Thoracic aorta (tissue), 2 donors: ENCODE results near the gene ITPR3. TPM values are rescaled to one million over a fixed set of nuclear protein-coding genes. Genes with fewer than 3 reads are reported as not detected.

ENCODE experiments used
- ATAC-seq: fragments of 150-250 bp; one replicate; pipeline ENCODE4 v1.8.0; 2017; ENCODE audit warnings: low read depth; ENCODE audit not compliant: insufficient number of reproducible peaks, low FRiP score
- DNase-seq: peaks from one replicate; pipeline ENCODE4 v3.0.0-alpha.2; 2020; ENCODE audit warnings: low spot score
- H3K27ac ChIP-seq, 2 donors: fragments of 200-600 bp; sonication (generic); 1 replicate in 1 of 2; 2 replicates in 1 of 2; pipeline ENCODE4 v1.5.1; 2016; ENCODE audit warnings: mild to moderate bottlenecking in 2 of 2, moderate library complexity in 2 of 2
- H3K27me3 ChIP-seq: fragments of 200-600 bp; sonication (generic); replicated peaks from 2 replicates; pipeline ENCODE4 v1.6.0; 2016; ENCODE audit warnings: mild to moderate bottlenecking; ENCODE audit not compliant: insufficient read depth
- H3K36me3 ChIP-seq: fragments of 200-600 bp; sonication (generic); one replicate; pipeline ENCODE4 v1.5.1; 2016
- H3K4me1 ChIP-seq, 2 donors: fragments of 200-600 bp; sonication (generic); 1 replicate in 1 of 2; 2 replicates in 1 of 2; pipeline versions ENCODE4 v1.5.1 to v1.6.0; 2016; ENCODE audit warnings: low read depth in 2 of 2, mild to moderate bottlenecking in 1 of 2; ENCODE audit not compliant: control insufficient read depth in 1 of 2
- H3K4me3 ChIP-seq: fragments of 200-600 bp; sonication (generic); 2 replicates; pipeline ENCODE4 v1.5.1; 2016; ENCODE audit warnings: mild to moderate bottlenecking
- H3K9me3 ChIP-seq: fragments of 200-600 bp; sonication (generic); 2 replicates; pipeline ENCODE4 v1.5.1; 2016
- CTCF ChIP-seq: fragments of 200-600 bp; sonication (generic); IDR thresholded peaks from one replicate; pipeline ENCODE4 v1.5.1; 2019; ENCODE audit warnings: antibody characterized with exemption
- total RNA-seq, 2 donors: library from RNA; depleted of rRNA; stranded (reverse); fragments of >200 nt; gene quantifications; one replicate each; pipeline versions ENCODE4 v1.1.0 to v1.2.3, GENCODE V29; 2016

The ITPR3 gene
- total RNA-seq, 2 donors from 2014 or later: 15.2 to 21.2 TPM

GRCh38 chr6:33606642-33607041 lies 14.5 kb upstream of the ITPR3 start:
- no peaks in the 10 kb centered on the region for H3K36me3 ChIP-seq
- H3K4me1 ChIP-seq: no peaks in the 10 kb centered on the region
- no peaks in the 10 kb centered on the region for H3K27me3 ChIP-seq
- H3K9me3 ChIP-seq: peaks cover 6% of the 10 kb centered on the region
- ATAC-seq (no peak), DNase-seq (no peak)
- no peak overlapping the region for H3K27ac ChIP-seq
- H3K4me3 ChIP-seq: no peak overlapping the region
- TF ChIP-seq CTCF: no peak

GRCh38 chr6:33607126-33607783 lies 13.9 kb upstream of the ITPR3 start:
- H3K4me1 ChIP-seq: no peaks in the 10 kb centered on the region
- H3K36me3 ChIP-seq: no peaks in the 10 kb centered on the region
- DNase-seq: no peak
- H3K27ac ChIP-seq: no peak overlapping the region
- H3K9me3 ChIP-seq: peaks cover 6% of the 10 kb centered on the region
- H3K27me3 ChIP-seq: no peaks in the 10 kb centered on the region
- no peak overlapping the region for H3K4me3 ChIP-seq
- no peak for TF ChIP-seq CTCF
- no peak for ATAC-seq

GRCh38 chr6:33607784-33608161 lies 13.3 kb upstream of the ITPR3 start:
- DNase-seq (no peak), ATAC-seq (no peak)
- Histone ChIP-seq H3K27ac (no peak overlapping the region), H3K4me1 (no peaks in the 10 kb centered on the region), H3K36me3 (no peaks in the 10 kb centered on the region), H3K4me3 (no peak overlapping the region), H3K27me3 (no peaks in the 10 kb centered on the region), H3K9me3 (peaks cover 6% of the 10 kb centered on the region)
- no peak for TF ChIP-seq CTCF

GRCh38 chr6:33609019-33609418 lies 12.1 kb upstream of the ITPR3 start:
- Histone ChIP-seq H3K4me3 (no peak overlapping the region), H3K9me3 (peaks cover 6% of the 10 kb centered on the region), H3K36me3 (no peaks in the 10 kb centered on the region), H3K27me3 (no peaks in the 10 kb centered on the region), H3K27ac (no peak overlapping the region), H3K4me1 (no peaks in the 10 kb centered on the region)
- no peak for DNase-seq
- no peak for ATAC-seq
- TF ChIP-seq CTCF: no peak

- Histone ChIP-seq H3K36me3 (no peaks in the 10 kb centered on the region), H3K4me1 (no peaks in the 10 kb centered on the region), H3K9me3 (peaks cover 1% of the 10 kb centered on the region), H3K4me3 (no peak overlapping the region), H3K27ac (peak overlapping the region in 1 of 2 donors; percentile 36), H3K27me3 (no peaks in the 10 kb centered on the region)
- no peak for DNase-seq
- no peak for ATAC-seq
- no peak for TF ChIP-seq CTCF
These were observed 11.6 kb upstream of the ITPR3 start for GRCh38 chr6:33609528-33609927.
